Measurements from ENCODE around the gene TEPSIN. TPM values are rescaled to one million over a fixed set of nuclear protein-coding genes. Genes with fewer than 3 reads are reported as not detected.

Gene TEPSIN
- total and polyA plus RNA-seq, 2 donors (not counting 3 experiments of a cell fraction or from before 2014, with no cell fraction given) = 41.6 to 45.3 TPM

- no TSS peak for BruUV-seq (replicated peaks)
- Histone ChIP-seq H3K9me3 (replicated peaks; ENCODE audit: control insufficient read depth, insufficient read depth, low read length) (no peaks in the 10 kb centered on the region), H3K36me3 (ENCODE audit: control insufficient read depth in 2 of 2, extremely low read depth in 1 of 2, insufficient read depth in 2 of 2, low read length in 2 of 2) (peaks cover 0 to 4% of the 10 kb centered on the region in 2 experiments), H4K20me1 (replicated peaks; ENCODE audit: control insufficient read depth, extremely low read depth, insufficient read depth, low read length) (no peaks in the 10 kb centered on the region), H3K4me2 (ENCODE audit: insufficient read depth, low read length) (peak overlapping the region; percentile 21), H3K79me2 (ENCODE audit: control insufficient read depth, insufficient read depth, low read length) (no peaks in the 10 kb centered on the region), H3K9me1 (replicated peaks; ENCODE audit: control insufficient read depth, extremely low read depth, insufficient read depth, low read length) (no peaks in the 10 kb centered on the region), H3K9ac (replicated peaks; ENCODE audit: extremely low read depth, insufficient read depth, low read length) (no peak overlapping the region), H3K4me1 (ENCODE audit: control insufficient read depth, extremely low read depth, insufficient read depth, low read length) (peaks cover 6% of the 10 kb centered on the region), H3K4me3 (replicated peaks in 1 of 3; ENCODE audit: insufficient read depth in 1 of 3, low read depth in 1 of 3, low read length in 3 of 3) (no peak overlapping the region), H3K27me3 (ENCODE audit: control insufficient read depth in 2 of 2, insufficient read depth in 2 of 2, low read length in 2 of 2) (no peaks in the 10 kb centered on the region), H2AFZ (ENCODE audit: low read depth, low read length) (no peak overlapping the region), H3K27ac (ENCODE audit: insufficient read depth, low read depth, low read length) (no peak overlapping the region)
- DNase-seq (ENCODE audit: low read depth, low spot score) = no peak
- ChIA-PET CTCF (interaction anchor here (1.0 kb wide), 2 partner anchors 10 to 68 kb away, joined by 4 to 5 read pairs; no protein-coding TSS in a partner anchor), POLR2A (no interaction called here)
- dilution Hi-C loops (cut with MboI; ENCODE audit: extremely low pct_ligation_motif_present, low sequenced_read_pairs) (no loop called here), intact Hi-C loops (cut with micrococcal nuclease) (no loop called here)
- TF ChIP-seq GATA2 (IDR thresholded peaks at IDR 0.05; ENCODE audit: insufficient read depth, insufficient read length, low read depth, low read length) (no peak), CTCF (IDR thresholded peaks at IDR 0.05; ENCODE audit: extremely low read depth in 1 of 2, insufficient read depth in 1 of 2, low read depth in 1 of 2, low read length in 2 of 2) (no peak)
- FAIRE-seq = no peak
Measured at GRCh38 chr17:81210868-81211267, 28.0 kb downstream of the TEPSIN start.

GRCh38 chr17:81210466-81210865 is 28.4 kb downstream of the TEPSIN start:
- no TSS peak for BruUV-seq (replicated peaks)

More at GRCh38 chr17:81210466-81210865, 28.4 kb downstream of the TEPSIN start:
- no peak overlapping the region for H3K27ac ChIP-seq (ENCODE audit: insufficient read depth, low read depth, low read length)
- peaks cover 6% of the 10 kb centered on the region for H3K4me1 ChIP-seq (ENCODE audit: control insufficient read depth, extremely low read depth, insufficient read depth, low read length)
- no peak overlapping the region for H2AFZ ChIP-seq (ENCODE audit: low read depth, low read length)
- dilution Hi-C loops (cut with MboI; ENCODE audit: extremely low pct_ligation_motif_present, low sequenced_read_pairs) = no loop called here
- ChIA-PET CTCF (interaction anchor here (1.0 kb wide), 2 partner anchors 10 to 68 kb away, joined by 4 to 5 read pairs; no protein-coding TSS in a partner anchor), POLR2A (no interaction called here)
- intact Hi-C loops (cut with micrococcal nuclease) = no loop called here
- H3K9ac ChIP-seq (replicated peaks; ENCODE audit: extremely low read depth, insufficient read depth, low read length) = no peak overlapping the region
- peak overlapping the region; percentile 21 for H3K4me2 ChIP-seq (ENCODE audit: insufficient read depth, low read length)
- no peaks in the 10 kb centered on the region for H3K9me3 ChIP-seq (replicated peaks; ENCODE audit: control insufficient read depth, insufficient read depth, low read length)
- H3K79me2 ChIP-seq (ENCODE audit: control insufficient read depth, insufficient read depth, low read length) = no peaks in the 10 kb centered on the region
- no peak for TF ChIP-seq CTCF (IDR thresholded peaks at IDR 0.05; ENCODE audit: extremely low read depth in 1 of 2, insufficient read depth in 1 of 2, low read depth in 1 of 2, low read length in 2 of 2)
- no peak for TF ChIP-seq FOS (IDR thresholded peaks at IDR 0.05; ENCODE audit: borderline replicate concordance, insufficient read depth, low read length)
- TF ChIP-seq GATA2 (IDR thresholded peaks at IDR 0.05; ENCODE audit: insufficient read depth, insufficient read length, low read depth, low read length) = no peak
- no peak for TF ChIP-seq JUN (IDR thresholded peaks at IDR 0.05; ENCODE audit: borderline replicate concordance, insufficient read depth, insufficient read length, low read depth)
- TF ChIP-seq POLR2AphosphoS5 (IDR thresholded peaks at IDR 0.05; ENCODE audit: insufficient read depth, low read depth, low read length) = no peak
- TF ChIP-seq EZH2 (IDR thresholded peaks at IDR 0.05; ENCODE audit: borderline replicate concordance, low read depth, low read length, severe bottlenecking) = no peak
- no peak for TF ChIP-seq MAX (IDR thresholded peaks at IDR 0.05; ENCODE audit: insufficient read depth, insufficient read length)
- TF ChIP-seq MYC (IDR thresholded peaks at IDR 0.05; ENCODE audit: low read depth, low read length) = no peak
- no peak for TF ChIP-seq POLR2A (IDR thresholded peaks at IDR 0.05; ENCODE audit: low read depth, low read length)
- no peaks in the 10 kb centered on the region for H3K9me1 ChIP-seq (replicated peaks; ENCODE audit: control insufficient read depth, extremely low read depth, insufficient read depth, low read length)
- FAIRE-seq (peak; percentile 68), DNase-seq (ENCODE audit: low read depth, low spot score) (peak; percentile 55)
- no peaks in the 10 kb centered on the region for H3K27me3 ChIP-seq (ENCODE audit: control insufficient read depth in 2 of 2, insufficient read depth in 2 of 2, low read length in 2 of 2)
- H3K4me3 ChIP-seq (replicated peaks in 1 of 3; ENCODE audit: insufficient read depth in 1 of 3, low read depth in 1 of 3, low read length in 3 of 3) = no peak overlapping the region
- no peaks in the 10 kb centered on the region for H4K20me1 ChIP-seq (replicated peaks; ENCODE audit: control insufficient read depth, extremely low read depth, insufficient read depth, low read length)
- peaks cover 0 to 4% of the 10 kb centered on the region in 2 experiments for H3K36me3 ChIP-seq (ENCODE audit: control insufficient read depth in 2 of 2, extremely low read depth in 1 of 2, insufficient read depth in 2 of 2, low read length in 2 of 2)

Measured in endothelial cell of umbilical vein (primary cell).